ENCODE results near the gene SPTB. TPM values are rescaled to one million over a fixed set of nuclear protein-coding genes. Genes with fewer than 3 reads are reported as not detected.

The SPTB gene
- total RNA-seq, 1 donor from 2014 or later: under 0.01 TPM

GRCh38 chr14:64714432-64715025 lies 165.2 kb downstream of the SPTB start:
- DNase-seq (ENCODE audit: low read depth in 2 of 2): no peak

GRCh38 chr14:64713677-64714076 lies 166.0 kb downstream of the SPTB start:
- DNase-seq (ENCODE audit: low read depth in 2 of 2): no peak

- no peak for DNase-seq (ENCODE audit: low read depth in 2 of 2)
Measured at GRCh38 chr14:64711039-64711438, 168.7 kb downstream of the SPTB start.

GRCh38 chr14:64709126-64709525 lies 170.6 kb downstream of the SPTB start:
- no peak for DNase-seq (ENCODE audit: low read depth in 2 of 2)

- DNase-seq (ENCODE audit: low read depth in 2 of 2): no peak
Measured at GRCh38 chr14:64708148-64709004, 171.3 kb downstream of the SPTB start.

GRCh38 chr14:64707661-64708060 lies 172.0 kb downstream of the SPTB start:
- DNase-seq (ENCODE audit: low read depth in 2 of 2): no peak

GRCh38 chr14:64706593-64707193 lies 173.0 kb downstream of the SPTB start:
- DNase-seq (ENCODE audit: low read depth in 2 of 2): no peak

- DNase-seq (ENCODE audit: low read depth in 2 of 2): no peak
Measured at GRCh38 chr14:64706119-64706592, 173.6 kb downstream of the SPTB start.

GRCh38 chr14:64705381-64706118 lies 174.2 kb downstream of the SPTB start:
- DNase-seq (ENCODE audit: low read depth in 2 of 2): no peak

- DNase-seq (ENCODE audit: low read depth in 2 of 2): peak in 1 of 2 donors; percentile 28
Measured at GRCh38 chr14:64704743-64705380, 174.8 kb downstream of the SPTB start.

GRCh38 chr14:64704143-64704742 lies 175.5 kb downstream of the SPTB start, which contains the start of gene PLEKHG3:
Gene PLEKHG3, plus strand, starts transcription at chr14:64704424. Its CDS starts 23,208 bp downstream, at chr14:64727632.
- DNase-seq (ENCODE audit: low read depth in 2 of 2): peak; percentile 43 to 75

GRCh38 chr14:64703395-64704142 lies 176.1 kb downstream of the SPTB start:
- DNase-seq (ENCODE audit: low read depth in 2 of 2): no peak

GRCh38 chr14:64702493-64703394 lies 177.0 kb downstream of the SPTB start:
- no peak for DNase-seq (ENCODE audit: low read depth in 2 of 2)

GRCh38 chr14:64701660-64702059 lies 178.0 kb downstream of the SPTB start:
- no peak for DNase-seq (ENCODE audit: low read depth in 2 of 2)

- DNase-seq (ENCODE audit: low read depth in 2 of 2): no peak
Measured at GRCh38 chr14:64700894-64701293, 178.8 kb downstream of the SPTB start.

- no peak for DNase-seq (ENCODE audit: low read depth in 2 of 2)
Measured at GRCh38 chr14:64700290-64700689, 179.4 kb downstream of the SPTB start.

GRCh38 chr14:64698903-64699302 lies 180.8 kb downstream of the SPTB start:
- DNase-seq (ENCODE audit: low read depth in 2 of 2): no peak

- no peak for DNase-seq (ENCODE audit: low read depth in 2 of 2)
Measured at GRCh38 chr14:64696355-64696857, 183.3 kb downstream of the SPTB start.

Data from lung microvascular endothelial cell (primary cell).